Measurements from ENCODE around the gene IDH3A. TPM values are rescaled to one million over a fixed set of nuclear protein-coding genes. Genes with fewer than 3 reads are reported as not detected.

IDH3A gene
- total RNA-seq, 1 experiment from 2014 or later: 106 TPM

DNA sequence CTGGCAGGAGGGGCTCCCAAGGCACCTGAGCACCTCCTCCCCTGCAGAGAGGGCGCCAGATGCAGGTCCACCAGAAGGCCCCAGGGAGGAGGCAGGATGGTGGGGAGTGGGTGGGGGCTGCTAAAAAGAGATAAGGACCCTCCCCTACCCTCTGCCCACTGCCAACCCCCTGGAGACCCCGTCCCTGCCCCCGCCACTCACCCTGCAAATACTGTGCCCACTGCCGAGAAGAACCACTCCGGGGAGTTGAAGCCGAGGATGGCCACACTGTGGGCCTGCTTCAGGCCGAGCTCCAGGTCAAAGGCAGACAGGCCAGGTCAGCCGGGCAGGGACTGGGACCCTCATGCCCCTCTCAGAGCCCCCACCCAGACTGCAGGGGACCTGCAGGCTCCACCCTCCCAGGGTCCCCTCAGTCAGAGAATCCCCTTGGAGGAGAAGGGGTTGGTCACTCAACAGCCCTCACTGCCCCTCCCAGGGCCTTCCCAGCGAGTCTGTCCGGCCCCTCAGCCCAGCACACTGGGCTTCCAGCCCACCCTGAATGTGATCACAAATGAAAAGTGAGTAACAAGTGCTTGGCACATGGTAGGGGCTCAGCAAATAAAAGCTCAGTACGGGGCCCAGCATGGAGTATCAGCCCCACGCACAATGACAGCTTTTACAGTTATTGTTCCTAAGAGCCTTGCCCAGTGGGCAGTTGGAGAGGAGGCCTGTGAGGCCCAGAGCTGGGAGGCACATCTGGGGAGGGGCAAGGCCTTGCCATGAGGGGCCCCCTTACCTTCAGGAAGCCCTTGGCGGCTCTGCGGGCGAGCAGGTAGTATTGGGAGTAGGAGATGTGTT lies 44.8 kb downstream of the IDH3A start:
- Mint-ChIP-seq H3K36me3 (ENCODE audit: insufficient read depth, unreplicated experiment) (no peaks in the 10 kb centered on the region), H3K27me3 (ENCODE audit: insufficient read depth, unreplicated experiment) (peaks cover 16% of the 10 kb centered on the region), H3K9me3 (ENCODE audit: unreplicated experiment) (peaks cover 9% of the 10 kb centered on the region), H3K27ac (ENCODE audit: low read depth, unreplicated experiment) (no peak overlapping the region), H3K4me3 (ENCODE audit: unreplicated experiment) (no peak overlapping the region), H3K4me1 (ENCODE audit: insufficient read depth, unreplicated experiment) (no peaks in the 10 kb centered on the region)
- CTCF ChIA-PET: interaction anchor here (0.6 to 4.1 kb wide), 7 partner anchors 11 to 234 kb away, joined by 3 to 36 read pairs (median 7); no protein-coding TSS in a partner anchor
- intact Hi-C loops (cut with micrococcal nuclease): no loop called here
- TF ChIP-seq, protein P1, sequence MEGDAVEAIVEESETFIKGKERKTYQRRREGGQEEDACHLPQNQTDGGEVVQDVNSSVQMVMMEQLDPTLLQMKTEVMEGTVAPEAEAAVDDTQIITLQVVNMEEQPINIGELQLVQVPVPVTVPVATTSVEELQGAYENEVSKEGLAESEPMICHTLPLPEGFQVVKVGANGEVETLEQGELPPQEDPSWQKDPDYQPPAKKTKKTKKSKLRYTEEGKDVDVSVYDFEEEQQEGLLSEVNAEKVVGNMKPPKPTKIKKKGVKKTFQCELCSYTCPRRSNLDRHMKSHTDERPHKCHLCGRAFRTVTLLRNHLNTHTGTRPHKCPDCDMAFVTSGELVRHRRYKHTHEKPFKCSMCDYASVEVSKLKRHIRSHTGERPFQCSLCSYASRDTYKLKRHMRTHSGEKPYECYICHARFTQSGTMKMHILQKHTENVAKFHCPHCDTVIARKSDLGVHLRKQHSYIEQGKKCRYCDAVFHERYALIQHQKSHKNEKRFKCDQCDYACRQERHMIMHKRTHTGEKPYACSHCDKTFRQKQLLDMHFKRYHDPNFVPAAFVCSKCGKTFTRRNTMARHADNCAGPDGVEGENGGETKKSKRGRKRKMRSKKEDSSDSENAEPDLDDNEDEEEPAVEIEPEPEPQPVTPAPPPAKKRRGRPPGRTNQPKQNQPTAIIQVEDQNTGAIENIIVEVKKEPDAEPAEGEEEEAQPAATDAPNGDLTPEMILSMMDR (IDR thresholded peaks at IDR 0.05; ENCODE audit: unreplicated experiment): no peak
- POLR2A ChIA-PET: no interaction called here
- no peak for DNase-seq (ENCODE audit: unreplicated experiment)
- BruUV-seq (replicated peaks): no TSS peak

GRCh38 chr15:78194568-78194925 lies 45.4 kb downstream of the IDH3A start:
- no peak for DNase-seq (ENCODE audit: unreplicated experiment)
- POLR2A ChIA-PET: no interaction called here
- Mint-ChIP-seq H3K4me3 (ENCODE audit: unreplicated experiment) (no peak overlapping the region), H3K4me1 (ENCODE audit: insufficient read depth, unreplicated experiment) (no peaks in the 10 kb centered on the region), H3K27me3 (ENCODE audit: insufficient read depth, unreplicated experiment) (peaks cover 16% of the 10 kb centered on the region), H3K9me3 (ENCODE audit: unreplicated experiment) (peaks cover 9% of the 10 kb centered on the region), H3K36me3 (ENCODE audit: insufficient read depth, unreplicated experiment) (no peaks in the 10 kb centered on the region), H3K27ac (ENCODE audit: low read depth, unreplicated experiment) (no peak overlapping the region)
- intact Hi-C loops (cut with micrococcal nuclease): no loop called here
- CTCF ChIA-PET: interaction anchor here (0.6 to 4.1 kb wide), 23 partner anchors 10 to 494 kb away, joined by 3 to 41 read pairs (median 6); no protein-coding TSS in a partner anchor
- TF ChIP-seq, protein P1 (IDR thresholded peaks at IDR 0.05; ENCODE audit: unreplicated experiment): no peak
- BruUV-seq (replicated peaks): no TSS peak

GRCh38 chr15:78195735-78196201 lies 46.6 kb downstream of the IDH3A start:
- ChIA-PET POLR2A (interaction anchor here (0.6 kb wide), 1 partner anchor 77 kb away, joined by 3 read pairs; no protein-coding TSS in a partner anchor), CTCF (interaction anchor here (0.6 to 4.1 kb wide), 31 partner anchors 9 to 612 kb away, joined by 3 to 41 read pairs (median 6); partner anchors contain the start of gene CIB2)
- Mint-ChIP-seq H3K4me3 (ENCODE audit: unreplicated experiment) (no peak overlapping the region), H3K9me3 (ENCODE audit: unreplicated experiment) (peaks cover 4% of the 10 kb centered on the region), H3K27me3 (ENCODE audit: insufficient read depth, unreplicated experiment) (peaks cover 16% of the 10 kb centered on the region), H3K4me1 (ENCODE audit: insufficient read depth, unreplicated experiment) (no peaks in the 10 kb centered on the region), H3K27ac (ENCODE audit: low read depth, unreplicated experiment) (no peak overlapping the region), H3K36me3 (ENCODE audit: insufficient read depth, unreplicated experiment) (no peaks in the 10 kb centered on the region)
- BruUV-seq (replicated peaks): no TSS peak
- intact Hi-C loops (cut with micrococcal nuclease): loop anchor here (1.0 kb wide), 4 partner anchors 46 to 236 kb away; partner anchors contain the start of gene CIB2
- TF ChIP-seq, protein P1 (IDR thresholded peaks at IDR 0.05; ENCODE audit: unreplicated experiment): peak; percentile 66
- peak; percentile 50 for DNase-seq (ENCODE audit: unreplicated experiment)

DNA sequence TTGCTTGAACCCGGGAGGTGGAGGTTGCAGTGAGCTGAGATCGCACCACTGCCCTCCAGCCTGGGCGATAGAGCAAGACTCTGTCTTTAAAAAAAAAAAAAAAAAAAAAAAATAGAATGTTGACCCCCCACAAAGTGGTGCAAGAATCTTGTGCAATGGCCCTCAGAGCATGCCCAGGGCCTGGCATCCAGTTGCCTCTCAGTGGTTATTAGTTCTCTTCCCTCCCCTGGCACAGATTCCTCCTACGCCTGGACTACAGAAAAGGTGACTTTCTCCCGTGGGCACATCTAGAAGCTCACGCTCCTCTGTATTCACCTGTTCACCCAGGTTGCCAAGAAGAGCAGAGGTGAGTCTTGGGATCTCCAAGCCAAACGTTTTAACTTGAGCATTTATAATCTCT lies 48.5 kb downstream of the IDH3A start:
- DNase-seq (ENCODE audit: unreplicated experiment): no peak
- no peaks in the 10 kb centered on the region for H3K4me1 Mint-ChIP-seq (ENCODE audit: insufficient read depth, unreplicated experiment)
- no peak overlapping the region for H3K4me3 Mint-ChIP-seq (ENCODE audit: unreplicated experiment)
- H3K27me3 Mint-ChIP-seq (ENCODE audit: insufficient read depth, unreplicated experiment): peaks cover 26% of the 10 kb centered on the region
- intact Hi-C loops (cut with micrococcal nuclease): no loop called here
- POLR2A ChIA-PET: interaction anchor here (0.6 kb wide), 1 partner anchor 37 kb away, joined by 3 read pairs; the partner anchor contains the start of gene ACSBG1
- TF ChIP-seq, protein P1 (IDR thresholded peaks at IDR 0.05; ENCODE audit: unreplicated experiment): no peak
- CTCF ChIA-PET: interaction anchor here (0.9 to 3.6 kb wide), 4 partner anchors 14 to 45 kb away, joined by 3 to 41 read pairs (median 8); no protein-coding TSS in a partner anchor
- no peaks in the 10 kb centered on the region for H3K36me3 Mint-ChIP-seq (ENCODE audit: insufficient read depth, unreplicated experiment)
- H3K27ac Mint-ChIP-seq (ENCODE audit: low read depth, unreplicated experiment): no peak overlapping the region
- BruUV-seq (replicated peaks): no TSS peak
- no peaks in the 10 kb centered on the region for H3K9me3 Mint-ChIP-seq (ENCODE audit: unreplicated experiment)
